AG20443 (cell line): Measurements from ENCODE around the gene LRCH3.
A peak's percentile ranks its signal among the peaks of the same experiment; 100 is the strongest.
"Not testable (repeated sequence)": the region's sequence is repeated elsewhere in the genome, so short reads cannot be mapped to it uniquely, and the experiment has no call there.

Experiments used
- DNase-seq: peaks from one replicate; pipeline ENCODE4 v3.0.0; 2012; ENCODE audit warnings: low spot score, mixed read lengths

LRCH3 gene

GRCh38 chr3:197886052-197886451, 95.0 kb downstream of the LRCH3 start:
- not testable (repeated sequence) for DNase-seq

- DNase-seq = not testable (repeated sequence)
Observed at GRCh38 chr3:197887430-197888053, 96.5 kb downstream of the LRCH3 start.

- no peak for DNase-seq
Observed at GRCh38 chr3:197888511-197888910, 97.5 kb downstream of the LRCH3 start.

GRCh38 chr3:197889204-197889930, 98.3 kb downstream of the LRCH3 start:
- DNase-seq = no peak

- DNase-seq = no peak
Observed at GRCh38 chr3:197890693-197891092, 99.6 kb downstream of the LRCH3 start.

GRCh38 chr3:197892162-197892561, 101.1 kb downstream of the LRCH3 start:
- no peak for DNase-seq

GRCh38 chr3:197896421-197896820, 105.4 kb downstream of the LRCH3 start:
- DNase-seq = no peak

GRCh38 chr3:197899833-197900478, 108.9 kb downstream of the LRCH3 start:
- no peak for DNase-seq

- no peak for DNase-seq
Observed at GRCh38 chr3:197901626-197902025, 110.6 kb downstream of the LRCH3 start.

GRCh38 chr3:197906023-197906849, 115.2 kb downstream of the LRCH3 start:
- peak; percentile 97 for DNase-seq

- no peak for DNase-seq
Observed at GRCh38 chr3:197906850-197907187, 115.8 kb downstream of the LRCH3 start.

- no peak for DNase-seq
Observed at GRCh38 chr3:197907196-197907595, 116.1 kb downstream of the LRCH3 start.

- not testable (repeated sequence) for DNase-seq
Observed at GRCh38 chr3:197908550-197908949, 117.5 kb downstream of the LRCH3 start.

- DNase-seq = no peak
Observed at GRCh38 chr3:197908957-197909701, 118.1 kb downstream of the LRCH3 start.

- DNase-seq = no peak
Observed at GRCh38 chr3:197912741-197913476, 121.9 kb downstream of the LRCH3 start.

- DNase-seq = no peak
Observed at GRCh38 chr3:197913641-197914380, 122.8 kb downstream of the LRCH3 start.

- not testable (repeated sequence) for DNase-seq
Observed at GRCh38 chr3:197921429-197922275, 130.6 kb downstream of the LRCH3 start.

- no peak for DNase-seq
Observed at GRCh38 chr3:197926418-197926817, 135.4 kb downstream of the LRCH3 start.

GRCh38 chr3:197927578-197927977, 136.5 kb downstream of the LRCH3 start:
- DNase-seq = not testable (repeated sequence)
